ENCODE results near the gene TIGD6.

The TIGD6 gene

GRCh38 chr5:150015415-150015814 is 15.0 kb upstream of the TIGD6 start:
- no peak for DNase-seq

- DNase-seq, result no peak
Observed at GRCh38 chr5:150014456-150014855, 14.0 kb upstream of the TIGD6 start.

- DNase-seq, result no peak
Observed at GRCh38 chr5:150013931-150014330, 13.5 kb upstream of the TIGD6 start.

GRCh38 chr5:150009671-150010387 is 9.4 kb upstream of the TIGD6 start:
- DNase-seq, result no peak

- DNase-seq, result no peak
Observed at GRCh38 chr5:150007050-150007449, 6.6 kb upstream of the TIGD6 start.

- no peak for DNase-seq
Observed at GRCh38 chr5:150006318-150006717, 5.9 kb upstream of the TIGD6 start.

GRCh38 chr5:150001660-150002486 is 1.4 kb upstream of the TIGD6 start:
- peak; percentile 66 for DNase-seq

GRCh38 chr5:150000990-150001659 is 671 bp upstream of the TIGD6 start:
- DNase-seq, result peak; percentile 60

GRCh38 chr5:149999866-150000255 is 593 bp downstream of the TIGD6 start:
- DNase-seq, result no peak

- no peak for DNase-seq
Observed at GRCh38 chr5:149999359-149999758, 1.1 kb downstream of the TIGD6 start.

GRCh38 chr5:149998281-149998680 is 2.2 kb downstream of the TIGD6 start:
- DNase-seq, result no peak

GRCh38 chr5:149996205-149996890 is 4.1 kb downstream of the TIGD6 start:
- DNase-seq, result no peak

- no peak for DNase-seq
Observed at GRCh38 chr5:149995385-149996204, 4.9 kb downstream of the TIGD6 start.

GRCh38 chr5:149993471-149993870 is 7.0 kb downstream of the TIGD6 start:
- no peak for DNase-seq

GRCh38 chr5:149990518-149991376 is 9.7 kb downstream of the TIGD6 start:
- DNase-seq, result peak; percentile 74

- DNase-seq, result no peak
Observed at GRCh38 chr5:149988126-149988525, 12.3 kb downstream of the TIGD6 start.

- DNase-seq, result no peak
Observed at GRCh38 chr5:149982505-149982904, 17.9 kb downstream of the TIGD6 start.

- no peak for DNase-seq
Observed at GRCh38 chr5:149981206-149981605, 19.2 kb downstream of the TIGD6 start.

- DNase-seq, result no peak
Observed at GRCh38 chr5:149979896-149980295, 20.6 kb downstream of the TIGD6 start.

GRCh38 chr5:149975409-149975808 is 25.0 kb downstream of the TIGD6 start:
- no peak for DNase-seq

Measured in stimulated activated CD8-positive, alpha-beta memory T cell treated with anti-CD3 and anti-CD28 coated beads, Interleukin-4, amount 100 ng/mL, for 48 hours (primary cell).